Measurements from ENCODE around the gene GSPT1.

GRCh38 chr16:11851294-11852091 lies 64.3 kb downstream of the GSPT1 start, which contains the start of gene RSL1D1:
- TF ChIP-seq, protein P1, sequence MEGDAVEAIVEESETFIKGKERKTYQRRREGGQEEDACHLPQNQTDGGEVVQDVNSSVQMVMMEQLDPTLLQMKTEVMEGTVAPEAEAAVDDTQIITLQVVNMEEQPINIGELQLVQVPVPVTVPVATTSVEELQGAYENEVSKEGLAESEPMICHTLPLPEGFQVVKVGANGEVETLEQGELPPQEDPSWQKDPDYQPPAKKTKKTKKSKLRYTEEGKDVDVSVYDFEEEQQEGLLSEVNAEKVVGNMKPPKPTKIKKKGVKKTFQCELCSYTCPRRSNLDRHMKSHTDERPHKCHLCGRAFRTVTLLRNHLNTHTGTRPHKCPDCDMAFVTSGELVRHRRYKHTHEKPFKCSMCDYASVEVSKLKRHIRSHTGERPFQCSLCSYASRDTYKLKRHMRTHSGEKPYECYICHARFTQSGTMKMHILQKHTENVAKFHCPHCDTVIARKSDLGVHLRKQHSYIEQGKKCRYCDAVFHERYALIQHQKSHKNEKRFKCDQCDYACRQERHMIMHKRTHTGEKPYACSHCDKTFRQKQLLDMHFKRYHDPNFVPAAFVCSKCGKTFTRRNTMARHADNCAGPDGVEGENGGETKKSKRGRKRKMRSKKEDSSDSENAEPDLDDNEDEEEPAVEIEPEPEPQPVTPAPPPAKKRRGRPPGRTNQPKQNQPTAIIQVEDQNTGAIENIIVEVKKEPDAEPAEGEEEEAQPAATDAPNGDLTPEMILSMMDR (IDR thresholded peaks at IDR 0.05), result no peak
- no peak for TF ChIP-seq EZH2phosphoT487 (IDR thresholded peaks at IDR 0.05)

Data from neural progenitor cell (in vitro differentiated cells).